Peyer's patch (tissue), 4 donors: ENCODE data around the gene DACH1. TPM values are rescaled to one million over a fixed set of nuclear protein-coding genes. Genes with fewer than 3 reads are reported as not detected.
A peak's percentile ranks its signal among the peaks of the same experiment; 100 is the strongest.

Source experiments
- DNase-seq, 3 donors: peaks; one replicate each; pipeline ENCODE4 v3.0.0-alpha.2; 2017 to 2019
- H3K27ac ChIP-seq, 4 donors: fragments of 200-600 bp; sonication (generic); one replicate each; pipeline ENCODE4 v1.5.1; 2016 to 2019
- H3K27me3 ChIP-seq, 2 donors: fragments of 200-600 bp; sonication (generic); one replicate each; pipeline ENCODE4 v1.5.1; 2019
- H3K36me3 ChIP-seq, 3 donors: fragments of 200-600 bp; sonication (generic); one replicate each; pipeline ENCODE4 v1.5.1; 2016 to 2019
- H3K4me1 ChIP-seq, 4 donors: fragments of 200-600 bp; sonication (generic); one replicate each; pipeline ENCODE4 v1.5.1; 2016 to 2019
- H3K4me3 ChIP-seq, 4 donors: fragments of 200-600 bp; sonication (generic); 1 replicate in 3 of 4; 2 replicates in 1 of 4; pipeline ENCODE4 v1.5.1; 2016 to 2019; ENCODE audit warnings: mild to moderate bottlenecking in 1 of 4
- H3K9me3 ChIP-seq, 4 donors: fragments of 200-600 bp; sonication (generic); one replicate each; pipeline ENCODE4 v1.5.1; 2016 to 2019; ENCODE audit warnings: mild to moderate bottlenecking in 1 of 4
- CTCF ChIP-seq, 6 experiments: fragments of 450-650 bp in 4 of 6; fragments of 200-600 bp in 2 of 6; sonication (generic) in 1 of 6; IDR thresholded peaks; one replicate each; pipeline ENCODE4 v1.5.1; 2017 to 2019; ENCODE audit warnings: antibody characterized with exemption in 6 of 6, mild to moderate bottlenecking in 3 of 6, moderate library complexity in 1 of 6
- POLR2A ChIP-seq, 2 donors: fragments of 450-650 bp; IDR thresholded peaks; one replicate each; pipeline ENCODE4 v1.5.1; 2017; ENCODE audit warnings: antibody characterized with exemption in 2 of 2, mild to moderate bottlenecking in 2 of 2, moderate library complexity in 2 of 2
- total RNA-seq, 4 donors: library from RNA; depleted of rRNA; stranded (reverse); fragments of >200 nt; gene quantifications; one replicate each; pipeline ENCODE4 v1.1.0, GENCODE V29; 2016

The DACH1 gene
- total RNA-seq, 4 donors from 2014 or later = 15.2 to 63.5 (median 24.4) TPM

- Histone ChIP-seq H3K4me1 (no peaks in the 10 kb centered on the region), H3K4me3 (no peak overlapping the region)
- no peak for DNase-seq
Observed at GRCh38 chr13:71610876-71611275, 256.1 kb downstream of the DACH1 start.

GRCh38 chr13:71609271-71609670 lies 257.7 kb downstream of the DACH1 start:
- Histone ChIP-seq H3K4me1 (no peaks in the 10 kb centered on the region), H3K9me3 (no peaks in the 10 kb centered on the region)

More at GRCh38 chr13:71610876-71611275, 256.1 kb downstream of the DACH1 start:
- TF ChIP-seq POLR2A (IDR thresholded peaks at IDR 0.05) = no peak
- TF ChIP-seq CTCF (IDR thresholded peaks at IDR 0.05) = no peak
- no peak overlapping the region for H3K27ac ChIP-seq
- H3K9me3 ChIP-seq = no peaks in the 10 kb centered on the region
- no peaks in the 10 kb centered on the region for H3K36me3 ChIP-seq
- H3K27me3 ChIP-seq = no peaks in the 10 kb centered on the region

GRCh38 chr13:71607575-71607974 lies 259.4 kb downstream of the DACH1 start:
- Histone ChIP-seq H3K27ac (no peak overlapping the region), H3K4me3 (no peak overlapping the region), H3K9me3 (no peaks in the 10 kb centered on the region), H3K36me3 (no peaks in the 10 kb centered on the region), H3K4me1 (no peaks in the 10 kb centered on the region), H3K27me3 (no peaks in the 10 kb centered on the region)
- DNase-seq = no peak
- TF ChIP-seq CTCF (IDR thresholded peaks at IDR 0.05) = no peak
- TF ChIP-seq POLR2A (IDR thresholded peaks at IDR 0.05) = no peak

More at GRCh38 chr13:71609271-71609670, 257.7 kb downstream of the DACH1 start:
- DNase-seq = no peak
- no peak overlapping the region for H3K4me3 ChIP-seq
- H3K27me3 ChIP-seq = no peaks in the 10 kb centered on the region
- H3K27ac ChIP-seq = no peak overlapping the region
- no peak for TF ChIP-seq CTCF (IDR thresholded peaks at IDR 0.05)
- no peak for TF ChIP-seq POLR2A (IDR thresholded peaks at IDR 0.05)
- H3K36me3 ChIP-seq = no peaks in the 10 kb centered on the region

- H3K4me1 ChIP-seq = no peaks in the 10 kb centered on the region
- H3K27me3 ChIP-seq = no peaks in the 10 kb centered on the region
- H3K36me3 ChIP-seq = no peaks in the 10 kb centered on the region
- H3K27ac ChIP-seq = no peak overlapping the region
- TF ChIP-seq CTCF (IDR thresholded peaks at IDR 0.05) (no peak), POLR2A (IDR thresholded peaks at IDR 0.05) (no peak)
- no peak for DNase-seq
- no peaks in the 10 kb centered on the region for H3K9me3 ChIP-seq
- no peak overlapping the region for H3K4me3 ChIP-seq
Observed at GRCh38 chr13:71606818-71607217, 260.2 kb downstream of the DACH1 start.

GRCh38 chr13:71605744-71606143 lies 261.3 kb downstream of the DACH1 start:
- H3K4me1 ChIP-seq = no peaks in the 10 kb centered on the region
- no peaks in the 10 kb centered on the region for H3K9me3 ChIP-seq
- DNase-seq = peak in 1 of 3 donors; percentile 58
- H3K27me3 ChIP-seq = no peaks in the 10 kb centered on the region
- H3K27ac ChIP-seq = no peak overlapping the region
- H3K4me3 ChIP-seq = no peak overlapping the region
- H3K36me3 ChIP-seq = no peaks in the 10 kb centered on the region
- TF ChIP-seq POLR2A (IDR thresholded peaks at IDR 0.05) = no peak
- TF ChIP-seq CTCF (IDR thresholded peaks at IDR 0.05) = no peak

- Histone ChIP-seq H3K27me3 (no peaks in the 10 kb centered on the region), H3K27ac (no peak overlapping the region), H3K4me1 (no peaks in the 10 kb centered on the region), H3K4me3 (no peak overlapping the region), H3K36me3 (no peaks in the 10 kb centered on the region), H3K9me3 (no peaks in the 10 kb centered on the region)
- DNase-seq = no peak
- TF ChIP-seq POLR2A (IDR thresholded peaks at IDR 0.05) (no peak), CTCF (IDR thresholded peaks at IDR 0.05) (no peak)
Observed at GRCh38 chr13:71603255-71603654, 263.7 kb downstream of the DACH1 start.
